ENCODE data around the gene LMAN1L.
"Not testable (repeated sequence)": the region's sequence is repeated elsewhere in the genome, so short reads cannot be mapped to it uniquely, and the experiment has no call there.

LMAN1L gene

GRCh38 chr15:74782259-74783071 lies 30.2 kb upstream of the LMAN1L start:
- no peak for DNase-seq (ENCODE audit: low read depth)

DNA sequence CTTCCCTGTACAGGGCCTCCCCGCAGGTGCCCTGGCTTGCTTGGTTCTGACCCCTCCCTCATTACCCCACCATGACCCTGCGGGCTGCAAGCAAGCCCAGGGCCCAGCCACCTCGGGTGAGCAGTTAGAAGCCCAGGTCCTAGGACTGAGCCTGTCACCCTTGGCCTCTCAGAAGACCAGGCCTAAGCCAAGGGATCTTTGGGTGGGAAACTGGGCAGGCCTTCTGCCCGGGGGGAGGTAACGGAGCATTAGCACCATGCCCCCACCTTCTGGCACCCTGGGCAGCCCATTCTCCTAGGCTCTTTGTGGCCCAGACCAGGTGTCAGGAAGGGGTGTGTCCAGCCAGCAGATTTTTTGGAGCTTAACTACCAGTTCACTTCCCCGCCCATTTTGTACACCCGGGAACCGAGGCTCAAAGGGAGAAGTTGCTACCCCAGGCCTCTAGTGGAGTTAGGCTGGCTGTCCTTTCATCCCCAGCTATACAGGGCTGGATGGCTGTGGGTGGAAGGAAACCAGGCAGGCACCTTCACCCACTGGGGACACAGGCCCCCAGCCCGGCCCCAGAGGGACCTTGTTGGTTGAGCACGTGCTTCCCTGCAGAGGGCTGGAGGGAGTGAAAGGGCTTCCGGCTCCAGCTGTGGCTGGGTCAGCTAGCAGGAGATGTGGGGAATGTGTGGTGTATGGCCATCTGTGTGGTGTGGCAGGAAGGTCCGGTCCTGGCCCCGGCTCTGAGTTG lies 29.4 kb upstream of the LMAN1L start:
- DNase-seq (ENCODE audit: low read depth) = peak; percentile 55

DNA sequence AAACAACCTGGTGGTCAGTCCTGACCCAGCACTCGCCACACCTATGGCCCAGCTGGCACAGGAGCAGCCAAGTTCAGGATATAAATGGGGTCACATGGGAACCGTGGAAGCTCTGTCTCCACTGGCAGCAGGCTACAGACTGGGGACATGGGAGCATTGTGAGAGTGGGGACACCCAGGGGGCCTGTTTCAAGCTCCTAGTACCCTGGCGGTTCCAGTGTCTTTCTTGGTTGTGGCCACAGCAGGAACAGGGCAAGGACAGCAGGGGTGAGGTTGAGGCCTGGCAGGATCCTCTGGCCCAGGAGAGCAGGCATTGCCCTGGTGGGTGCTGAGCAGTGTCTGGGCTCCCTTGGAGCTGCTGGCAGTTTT lies 28.8 kb upstream of the LMAN1L start:
- no peak for DNase-seq (ENCODE audit: low read depth)

DNA sequence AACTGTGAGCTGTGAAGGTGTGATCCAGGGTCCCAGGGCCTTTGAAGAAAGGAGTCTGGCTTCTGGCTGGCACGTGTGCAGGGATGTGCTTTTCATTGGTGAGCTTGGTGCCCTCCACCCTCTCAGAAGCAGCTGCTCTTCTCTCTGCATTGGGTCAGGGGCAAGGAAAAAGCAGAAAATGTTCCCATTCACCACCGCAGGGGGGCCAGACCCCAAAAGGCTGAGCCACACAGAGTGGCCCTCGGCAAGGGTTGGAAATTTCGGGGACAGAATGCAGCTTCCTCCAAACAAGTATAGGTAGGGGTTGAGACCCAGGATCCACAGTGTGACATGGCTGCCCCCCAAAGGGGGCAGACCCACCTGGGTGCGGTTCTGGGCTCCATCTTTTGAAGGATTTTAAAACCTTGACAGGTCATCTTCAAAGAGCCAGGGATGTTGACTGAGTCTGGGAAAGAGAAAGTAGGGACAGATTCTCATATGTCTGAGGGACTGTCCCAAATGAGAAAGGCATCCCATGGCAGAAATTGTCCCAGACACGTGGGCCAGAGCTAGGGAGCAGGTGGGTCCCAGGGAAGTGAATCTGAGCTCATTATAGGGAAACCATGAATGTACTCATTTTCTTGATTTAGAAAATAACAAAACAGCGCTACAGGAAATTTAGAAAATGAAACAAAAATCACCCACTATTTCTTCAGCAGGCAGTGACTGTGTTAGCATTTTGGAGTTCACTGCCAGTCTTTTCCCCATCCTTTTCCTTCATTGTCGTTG lies 28.0 kb upstream of the LMAN1L start:
- no peak for DNase-seq (ENCODE audit: low read depth)

- no peak for DNase-seq (ENCODE audit: low read depth)
These were observed 27.2 kb upstream of the LMAN1L start for GRCh38 chr15:74785194-74786032.

DNA sequence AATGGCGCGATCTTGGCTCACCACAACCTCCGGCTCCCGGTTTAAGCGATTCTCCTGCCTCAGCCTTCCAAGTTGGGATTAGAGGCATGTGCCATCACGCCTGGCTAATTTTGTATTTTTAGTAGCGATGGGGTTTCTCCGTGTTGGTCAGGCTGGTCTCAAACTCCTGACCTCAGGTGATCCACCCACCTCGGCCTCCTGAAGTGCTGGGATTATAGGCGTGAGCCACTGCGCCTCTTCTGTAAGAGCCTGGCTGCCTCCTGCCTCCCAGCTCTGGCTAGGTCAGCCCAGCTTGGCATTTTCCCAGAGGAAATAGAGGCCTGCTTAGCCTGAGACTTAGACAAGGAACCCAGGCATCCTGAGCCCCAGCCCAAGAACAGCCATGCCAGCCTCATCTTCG lies 26.6 kb upstream of the LMAN1L start:
- not testable (repeated sequence) for DNase-seq (ENCODE audit: low read depth)

GRCh38 chr15:74786551-74787165 lies 26.0 kb upstream of the LMAN1L start:
- DNase-seq (ENCODE audit: low read depth) = no peak

DNA sequence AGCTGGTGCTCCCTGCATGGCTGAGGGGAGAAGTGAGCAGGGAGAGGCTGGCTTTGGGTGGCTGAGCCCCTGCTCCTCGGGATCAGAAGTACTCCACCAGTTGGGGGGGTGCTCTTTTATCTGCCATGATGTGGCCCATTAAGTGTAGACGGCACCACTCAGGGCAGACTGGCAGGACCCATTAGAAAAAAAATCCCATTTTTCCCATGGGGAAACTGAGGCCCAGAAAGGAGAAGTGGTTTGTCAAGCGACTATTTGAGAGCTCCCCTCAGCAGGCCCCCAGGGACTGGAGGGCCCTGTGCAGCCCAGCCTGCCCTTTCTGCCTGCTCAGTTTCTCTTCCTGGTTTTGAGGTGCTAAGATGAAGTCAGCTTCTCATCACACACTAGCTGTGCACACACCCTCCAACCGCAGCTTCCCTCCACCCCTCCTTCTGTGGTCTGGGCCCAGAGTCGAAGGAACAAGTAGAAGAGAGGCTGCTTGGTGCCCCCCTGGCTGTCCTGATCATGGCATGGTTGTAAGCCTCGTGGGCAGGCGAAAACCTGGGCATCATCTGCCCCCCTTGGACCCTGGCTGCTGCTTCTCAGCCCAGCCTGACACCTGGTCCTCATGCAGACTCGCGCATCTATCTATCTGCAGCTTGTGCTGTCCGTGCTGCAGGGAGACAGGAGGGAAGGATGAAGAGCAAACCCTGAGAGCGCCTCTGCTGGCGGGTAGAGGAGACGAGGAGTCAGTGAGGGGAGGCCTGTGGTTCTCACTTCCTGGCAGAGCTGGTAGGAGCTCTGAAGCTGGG lies 25.2 kb upstream of the LMAN1L start:
- no peak for DNase-seq (ENCODE audit: low read depth)

GRCh38 chr15:74788042-74788682 lies 24.5 kb upstream of the LMAN1L start:
- DNase-seq (ENCODE audit: low read depth) = no peak

DNA sequence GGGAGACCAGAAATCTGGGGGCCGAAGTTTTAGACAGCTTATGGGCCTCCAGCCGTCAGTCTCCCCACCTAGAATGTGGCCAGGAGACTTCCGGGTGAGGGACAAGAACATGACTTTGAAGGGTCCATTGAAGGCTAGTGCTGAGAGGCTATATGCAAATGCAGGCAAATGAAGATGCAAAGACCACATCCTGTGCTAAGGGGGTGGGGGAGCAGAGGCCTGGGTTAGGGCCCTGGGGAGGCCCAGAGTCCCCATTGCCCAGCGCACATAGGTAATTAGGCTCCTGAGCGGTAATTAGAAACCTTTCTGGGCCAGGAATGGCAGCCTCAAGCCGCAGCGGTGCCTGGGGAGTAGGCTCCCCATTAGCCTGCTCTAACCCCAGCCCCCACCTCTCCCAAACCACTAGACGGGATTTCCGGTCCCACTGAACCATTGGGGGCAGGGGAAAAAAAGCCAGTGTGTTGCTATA lies 23.9 kb upstream of the LMAN1L start:
- DNase-seq (ENCODE audit: low read depth) = no peak

GRCh38 chr15:74789171-74789631 lies 23.4 kb upstream of the LMAN1L start:
- no peak for DNase-seq (ENCODE audit: low read depth)

GRCh38 chr15:74789741-74790079 lies 22.9 kb upstream of the LMAN1L start:
- DNase-seq (ENCODE audit: low read depth) = no peak

GRCh38 chr15:74790080-74790916 lies 22.3 kb upstream of the LMAN1L start:
- DNase-seq (ENCODE audit: low read depth) = peak; percentile 93

GRCh38 chr15:74791007-74791406 lies 21.6 kb upstream of the LMAN1L start:
- DNase-seq (ENCODE audit: low read depth) = no peak

DNA sequence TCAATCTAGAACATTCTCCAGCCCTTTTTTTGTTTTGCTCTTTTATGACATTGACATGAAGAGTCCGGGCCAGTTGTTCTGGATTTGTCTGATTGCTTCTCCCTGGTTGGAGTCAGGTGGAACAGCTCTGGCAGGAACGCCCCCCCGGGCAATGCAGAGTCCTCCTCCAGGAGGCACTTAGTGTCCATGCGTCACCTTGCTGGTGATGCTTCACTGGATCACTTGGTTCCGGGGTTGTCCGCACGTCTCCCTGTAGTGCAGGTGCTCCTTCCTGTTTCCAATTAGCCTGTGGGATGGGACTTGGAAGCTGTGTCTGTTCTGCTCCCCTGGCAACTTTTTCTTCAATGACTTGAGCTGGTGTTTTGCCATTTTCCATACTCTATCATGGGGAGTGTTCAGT lies 21.0 kb upstream of the LMAN1L start:
- no peak for DNase-seq (ENCODE audit: low read depth)

GRCh38 chr15:74792227-74793016 lies 20.2 kb upstream of the LMAN1L start:
- DNase-seq (ENCODE audit: low read depth) = no peak

DNA sequence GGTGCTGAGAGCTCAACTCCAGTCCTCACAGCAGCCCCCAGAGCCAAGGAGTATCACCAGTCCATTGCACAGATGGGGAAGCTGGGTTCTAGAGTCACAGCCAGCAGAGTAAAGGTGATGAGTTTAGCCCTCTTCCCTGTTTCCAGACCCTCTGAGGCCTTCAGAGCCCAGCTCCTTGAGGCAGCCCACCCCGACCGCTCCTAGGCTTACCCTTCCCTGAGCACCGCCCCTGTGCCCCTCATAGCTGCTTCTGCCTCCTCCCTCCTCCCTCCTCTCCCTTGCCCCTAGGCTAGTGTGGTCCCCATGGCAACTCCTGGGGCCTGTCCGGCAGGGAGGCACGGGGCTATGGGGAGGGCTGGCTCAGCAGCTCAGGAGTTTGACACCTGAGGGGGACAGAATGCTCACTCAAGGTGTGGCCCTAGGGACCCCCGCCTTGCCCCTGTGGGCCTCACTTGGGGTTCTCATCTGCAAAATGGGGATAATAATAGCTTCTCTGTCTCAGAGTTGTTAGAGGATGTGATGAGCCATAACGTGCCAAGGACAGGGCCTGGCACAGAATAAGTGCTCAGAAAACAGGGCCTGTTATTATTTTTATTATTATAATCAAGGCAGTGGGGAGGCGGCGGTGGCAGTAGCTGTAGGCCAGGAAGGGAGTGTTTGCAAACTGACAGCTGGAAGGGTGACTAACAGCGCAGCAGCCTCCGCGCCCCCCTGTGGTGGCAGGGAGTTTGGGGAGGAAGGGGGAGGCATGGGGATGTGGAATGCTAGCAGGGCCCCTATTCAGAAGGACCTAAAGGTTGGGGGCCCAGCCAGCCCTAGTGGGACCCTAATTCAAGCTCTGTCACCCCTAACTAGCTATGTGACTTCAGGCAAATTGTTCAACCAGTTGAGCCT lies 19.3 kb upstream of the LMAN1L start:
- DNase-seq (ENCODE audit: low read depth) = no peak

Data from HS-27A (cell line).